Right hindlimb (tissue), 1 donor: Measurements from ENCODE around the gene MYRF.

ENCODE experiments used
- DNase-seq: peaks from one replicate; pipeline ENCODE4 v3.0.0-alpha.2; 2018

Gene MYRF

GRCh38 chr11:61778920-61779650 is 26.6 kb downstream of the MYRF start:
- DNase-seq: no peak

GRCh38 chr11:61779666-61780525 is 27.5 kb downstream of the MYRF start:
- DNase-seq: no peak

GRCh38 chr11:61780581-61781162 is 28.2 kb downstream of the MYRF start:
- no peak for DNase-seq

GRCh38 chr11:61781585-61781984 is 29.1 kb downstream of the MYRF start:
- DNase-seq: no peak

GRCh38 chr11:61782299-61782698 is 29.9 kb downstream of the MYRF start:
- no peak for DNase-seq

- no peak for DNase-seq
Observed at GRCh38 chr11:61782841-61783240, 30.4 kb downstream of the MYRF start.

GRCh38 chr11:61783717-61784505 is 31.5 kb downstream of the MYRF start:
- no peak for DNase-seq

GRCh38 chr11:61784506-61784805 is 32.0 kb downstream of the MYRF start:
- no peak for DNase-seq

- no peak for DNase-seq
Observed at GRCh38 chr11:61785837-61786402, 33.5 kb downstream of the MYRF start.

GRCh38 chr11:61787928-61788491 is 35.6 kb downstream of the MYRF start:
- DNase-seq: no peak

- DNase-seq: peak; percentile 85
Observed at GRCh38 chr11:61791737-61792309, 39.4 kb downstream of the MYRF start.

- DNase-seq: peak; percentile 94
Observed at GRCh38 chr11:61792310-61793082, 40.1 kb downstream of the MYRF start, which contains the start of the genes FEN1 and TMEM258. FEN1 (plus strand) TSS chr11:61792911; CDS start chr11:61795362, 2,451 bp downstream. TMEM258 (minus strand) TSS chr11:61792599; CDS start chr11:61792558, 41 bp downstream.

GRCh38 chr11:61793083-61793828 is 40.8 kb downstream of the MYRF start:
- no peak for DNase-seq

- no peak for DNase-seq
Observed at GRCh38 chr11:61793829-61794204, 41.4 kb downstream of the MYRF start.

- no peak for DNase-seq
Observed at GRCh38 chr11:61794579-61794978, 42.1 kb downstream of the MYRF start.

- DNase-seq: no peak
Observed at GRCh38 chr11:61795459-61795858, 43.0 kb downstream of the MYRF start.

- no peak for DNase-seq
Observed at GRCh38 chr11:61795876-61796526, 43.6 kb downstream of the MYRF start.

- peak; percentile 83 for DNase-seq
Observed at GRCh38 chr11:61797263-61797944, 45.0 kb downstream of the MYRF start.

GRCh38 chr11:61799665-61800284 is 47.3 kb downstream of the MYRF start:
- no peak for DNase-seq
